HG02798 (cell line): ENCODE results near the gene AGAP1.

Source experiments
- ATAC-seq: cut with Tn5 transposase; IDR thresholded peaks from one replicate; pipeline ENCODE4 v1.9.1; 2021; ENCODE audit warnings: mild to moderate bottlenecking; ENCODE audit not compliant: unreplicated experiment, poor library complexity

The AGAP1 gene

GRCh38 chr2:235849489-235849888 lies 355.6 kb downstream of the AGAP1 start:
- no peak for ATAC-seq

GRCh38 chr2:235850289-235850688 lies 356.4 kb downstream of the AGAP1 start:
- ATAC-seq = no peak

GRCh38 chr2:235850771-235851551 lies 357.1 kb downstream of the AGAP1 start:
- no peak for ATAC-seq

- no peak for ATAC-seq
Measured at GRCh38 chr2:235851828-235852525, 358.1 kb downstream of the AGAP1 start.

- no peak for ATAC-seq
Measured at GRCh38 chr2:235852526-235852920, 358.7 kb downstream of the AGAP1 start.

GRCh38 chr2:235854276-235854675 lies 360.4 kb downstream of the AGAP1 start:
- no peak for ATAC-seq

GRCh38 chr2:235855011-235855410 lies 361.2 kb downstream of the AGAP1 start:
- ATAC-seq = no peak

- no peak for ATAC-seq
Measured at GRCh38 chr2:235856151-235856854, 362.5 kb downstream of the AGAP1 start.

GRCh38 chr2:235857598-235857997 lies 363.8 kb downstream of the AGAP1 start:
- no peak for ATAC-seq

- no peak for ATAC-seq
Measured at GRCh38 chr2:235858881-235859280, 365.0 kb downstream of the AGAP1 start.

- ATAC-seq = no peak
Measured at GRCh38 chr2:235859651-235860050, 365.8 kb downstream of the AGAP1 start.

- no peak for ATAC-seq
Measured at GRCh38 chr2:235860111-235860510, 366.3 kb downstream of the AGAP1 start.

- ATAC-seq = no peak
Measured at GRCh38 chr2:235860871-235861270, 367.0 kb downstream of the AGAP1 start.

GRCh38 chr2:235861383-235861782 lies 367.5 kb downstream of the AGAP1 start:
- no peak for ATAC-seq

GRCh38 chr2:235863414-235863813 lies 369.6 kb downstream of the AGAP1 start:
- no peak for ATAC-seq

GRCh38 chr2:235864302-235864701 lies 370.5 kb downstream of the AGAP1 start:
- no peak for ATAC-seq

- no peak for ATAC-seq
Measured at GRCh38 chr2:235864733-235865515, 371.1 kb downstream of the AGAP1 start.

- no peak for ATAC-seq
Measured at GRCh38 chr2:235866373-235866772, 372.5 kb downstream of the AGAP1 start.

GRCh38 chr2:235868224-235868623 lies 374.4 kb downstream of the AGAP1 start:
- ATAC-seq = no peak

- ATAC-seq = no peak
Measured at GRCh38 chr2:235868645-235869044, 374.8 kb downstream of the AGAP1 start.
